Esophagus squamous epithelium (tissue), 5 donors: ENCODE results near the gene TRIM15. TPM values are rescaled to one million over a fixed set of nuclear protein-coding genes. Genes with fewer than 3 reads are reported as not detected.
"Not testable (repeated sequence)": the region's sequence is repeated elsewhere in the genome, so short reads cannot be mapped to it uniquely, and the experiment has no call there.

Experiments
- DNase-seq: peaks from one replicate; lab custom pipeline; 2025; lab: John Stamatoyannopoulos, UW
- H3K27ac ChIP-seq, 4 donors: fragments of 200-600 bp; sonication (generic); one replicate each; pipeline ENCODE4 v1.5.1; 2016 to 2019; ENCODE audit warnings: mild to moderate bottlenecking in 1 of 4
- H3K27me3 ChIP-seq, 4 donors: fragments of 200-600 bp; sonication (generic); 1 replicate in 3 of 4; 2 replicates in 1 of 4; pipeline versions ENCODE4 v1.5.1 to v1.6.0; 2017 to 2021; ENCODE audit warnings: antibody characterized with exemption in 1 of 4
- H3K36me3 ChIP-seq, 3 donors: fragments of 200-600 bp; sonication (generic); one replicate each; pipeline ENCODE4 v1.5.1; 2016 to 2019
- H3K4me1 ChIP-seq, 3 donors: fragments of 200-600 bp; sonication (generic); one replicate each; pipeline ENCODE4 v1.5.1; 2017 to 2019
- H3K4me3 ChIP-seq, 4 donors: fragments of 200-600 bp; sonication (generic); 1 replicate in 3 of 4; 2 replicates in 1 of 4; pipeline ENCODE4 v1.5.1; 2016 to 2019; ENCODE audit warnings: mild to moderate bottlenecking in 2 of 4, moderate library complexity in 1 of 4
- H3K9me3 ChIP-seq, 3 donors: fragments of 200-600 bp; sonication (generic); one replicate each; pipeline ENCODE4 v1.5.1; 2016 to 2019
- POLR2A ChIP-seq, 4 donors: fragments of 450-650 bp; IDR thresholded peaks; one replicate each; pipeline ENCODE4 v1.6.1; 2017; ENCODE audit warnings: antibody characterized with exemption in 4 of 4, mild to moderate bottlenecking in 4 of 4, moderate library complexity in 3 of 4
- WGBS, 2 donors: methylation state at CpG; one replicate each; pipeline ENCODE4 v1.1.5; 2018; 5-methylcytosine and 5-hydroxymethylcytosine counted together
- intact Hi-C: fragments of 100-400 bp; cut with DNase I; formaldehyde crosslinking; loops from one replicate; pipeline ENCODE4 v1.15.0; 2022
- total RNA-seq, 4 donors: library from RNA; depleted of rRNA; stranded (reverse); fragments of >200 nt; gene quantifications; one replicate each; pipeline ENCODE4 v1.1.0, GENCODE V29; 2016
- TF ChIP-seq, protein P1 (sequence below), 6 experiments: fragments of 450-650 bp in 4 of 6; fragments of 200-600 bp in 2 of 6; sonication (generic) in 2 of 6; IDR thresholded peaks; one replicate each; pipeline ENCODE4 v1.5.1; 2016 to 2019; ENCODE audit warnings: antibody characterized with exemption in 6 of 6, mild to moderate bottlenecking in 4 of 6, moderate library complexity in 4 of 6
- donor health status: DM: yes; HTN: yes; CAD: no.

Gene TRIM15
- total RNA-seq, 4 donors from 2014 or later: not detected

DNA sequence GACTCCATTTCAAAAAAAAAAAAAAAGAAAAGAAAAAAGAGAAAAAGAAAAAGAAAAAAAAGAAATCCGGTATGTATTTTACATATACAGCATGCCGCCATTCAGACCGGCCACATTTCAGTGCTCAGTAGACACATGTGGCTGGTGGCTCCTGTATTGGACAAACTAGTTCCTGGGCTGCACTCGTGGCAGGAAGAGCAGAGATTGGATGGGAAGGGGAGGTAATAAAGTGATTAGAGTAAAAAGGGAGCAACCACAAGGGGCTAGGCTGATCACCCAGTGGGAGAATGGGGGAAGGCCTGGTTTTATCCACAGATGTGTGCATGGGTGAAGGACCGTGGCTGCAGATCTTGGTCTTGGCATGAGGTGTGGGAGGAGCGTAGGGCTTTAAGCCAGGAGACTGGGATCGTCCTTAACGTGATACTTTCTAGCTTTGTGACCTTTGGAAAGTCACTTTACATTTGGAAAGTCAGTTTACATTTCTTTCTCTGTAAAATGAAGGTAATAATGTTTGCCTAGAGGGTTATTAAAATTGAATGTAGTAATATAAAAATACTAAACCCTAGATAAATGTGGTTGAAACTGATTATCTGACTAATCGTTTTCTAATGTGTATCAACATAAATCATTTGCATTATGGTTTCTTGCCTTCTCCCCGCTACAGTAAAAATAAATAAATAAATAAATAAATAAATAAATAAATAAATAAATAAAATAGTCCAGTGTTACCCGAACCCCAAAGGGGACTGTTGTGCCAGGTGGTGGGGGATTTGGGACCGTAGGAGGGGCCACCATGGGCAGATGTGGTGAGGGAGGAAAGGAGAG is 869 bp upstream of the TRIM15 start:
- TF ChIP-seq POLR2A (IDR thresholded peaks at IDR 0.05): no peak
- TF ChIP-seq, protein P1, sequence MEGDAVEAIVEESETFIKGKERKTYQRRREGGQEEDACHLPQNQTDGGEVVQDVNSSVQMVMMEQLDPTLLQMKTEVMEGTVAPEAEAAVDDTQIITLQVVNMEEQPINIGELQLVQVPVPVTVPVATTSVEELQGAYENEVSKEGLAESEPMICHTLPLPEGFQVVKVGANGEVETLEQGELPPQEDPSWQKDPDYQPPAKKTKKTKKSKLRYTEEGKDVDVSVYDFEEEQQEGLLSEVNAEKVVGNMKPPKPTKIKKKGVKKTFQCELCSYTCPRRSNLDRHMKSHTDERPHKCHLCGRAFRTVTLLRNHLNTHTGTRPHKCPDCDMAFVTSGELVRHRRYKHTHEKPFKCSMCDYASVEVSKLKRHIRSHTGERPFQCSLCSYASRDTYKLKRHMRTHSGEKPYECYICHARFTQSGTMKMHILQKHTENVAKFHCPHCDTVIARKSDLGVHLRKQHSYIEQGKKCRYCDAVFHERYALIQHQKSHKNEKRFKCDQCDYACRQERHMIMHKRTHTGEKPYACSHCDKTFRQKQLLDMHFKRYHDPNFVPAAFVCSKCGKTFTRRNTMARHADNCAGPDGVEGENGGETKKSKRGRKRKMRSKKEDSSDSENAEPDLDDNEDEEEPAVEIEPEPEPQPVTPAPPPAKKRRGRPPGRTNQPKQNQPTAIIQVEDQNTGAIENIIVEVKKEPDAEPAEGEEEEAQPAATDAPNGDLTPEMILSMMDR (IDR thresholded peaks at IDR 0.05): no peak
- 72% methylated on average over 11 to 12 of the region's 12 CpGs for WGBS, 2 donors
- intact Hi-C loops: no loop called here

DNA sequence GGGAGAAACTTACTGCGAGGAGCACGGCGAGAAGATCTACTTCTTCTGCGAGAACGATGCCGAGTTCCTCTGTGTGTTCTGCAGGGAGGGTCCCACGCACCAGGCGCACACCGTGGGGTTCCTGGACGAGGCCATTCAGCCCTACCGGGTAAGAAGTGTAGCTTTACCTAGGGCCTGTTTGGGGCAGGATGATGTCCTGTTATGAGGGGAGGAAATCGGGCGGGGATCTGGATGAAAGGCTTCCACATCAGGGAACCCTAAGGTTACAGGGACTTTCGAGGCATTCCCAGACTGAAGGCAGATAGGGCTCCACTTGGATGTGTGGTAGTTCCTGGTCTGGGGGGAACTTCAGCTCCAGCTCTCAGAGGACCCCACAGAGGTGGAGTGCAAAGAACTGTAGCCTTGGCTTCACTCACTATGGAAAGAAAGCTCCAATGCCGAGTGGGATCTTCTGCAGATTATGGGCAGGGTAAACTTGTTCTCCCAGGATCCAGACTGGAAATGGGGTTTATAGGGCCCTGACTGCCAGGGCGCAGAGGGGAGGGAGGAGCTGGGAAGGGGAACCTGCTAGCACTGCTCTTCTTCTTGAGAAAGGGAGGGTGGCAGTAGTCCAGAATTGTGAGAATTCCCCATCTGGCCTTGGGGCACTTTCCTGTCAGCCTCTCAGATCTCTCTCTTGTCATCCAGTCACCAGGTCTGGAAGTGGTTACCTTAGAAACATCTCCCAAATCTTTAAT is 740 bp downstream of the TRIM15 start:
- Histone ChIP-seq H3K27me3 (peaks cover 0 to 39% (median 0%) of the 10 kb centered on the region in 4 donors), H3K27ac (no peak overlapping the region), H3K4me1 (no peaks in the 10 kb centered on the region), H3K9me3 (no peaks in the 10 kb centered on the region), H3K4me3 (no peak overlapping the region), H3K36me3 (no peaks in the 10 kb centered on the region)
- no peak for DNase-seq
- intact Hi-C loops: no loop called here
- no peak for TF ChIP-seq POLR2A (IDR thresholded peaks at IDR 0.05)
- TF ChIP-seq, protein P1 (IDR thresholded peaks at IDR 0.05): no peak
- WGBS, 2 donors: 87 to 94% methylated on average over 13 to 15 of the region's 16 CpGs

More for the DNA sequence above, 869 bp upstream of the TRIM15 start:
- DNase-seq: no peak
- peaks cover 0 to 38% (median 0%) of the 10 kb centered on the region in 4 donors for H3K27me3 ChIP-seq
- H3K4me1 ChIP-seq: no peaks in the 10 kb centered on the region
- H3K4me3 ChIP-seq: no peak overlapping the region
- no peaks in the 10 kb centered on the region for H3K9me3 ChIP-seq
- H3K36me3 ChIP-seq: no peaks in the 10 kb centered on the region
- H3K27ac ChIP-seq: no peak overlapping the region

DNA sequence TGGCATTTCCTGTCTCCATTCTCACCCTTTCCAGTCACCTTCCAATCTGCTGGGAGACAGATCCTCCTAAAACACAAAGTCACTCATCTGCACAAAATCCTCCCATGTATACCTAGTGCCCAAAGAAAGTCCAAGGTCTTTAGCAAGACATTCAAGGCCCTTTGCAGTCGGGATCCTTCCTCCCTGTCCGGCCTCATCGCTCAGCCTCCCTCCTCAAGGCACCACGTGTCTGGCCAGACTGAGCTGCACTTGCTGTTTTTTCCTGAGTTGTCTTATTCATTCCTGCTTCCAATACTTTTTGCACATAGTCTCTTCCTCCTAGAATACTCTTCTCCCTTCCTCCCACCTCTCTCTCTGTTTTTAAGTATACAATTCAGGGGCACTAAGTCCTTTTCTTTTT is 1.4 kb downstream of the TRIM15 start:
- no peak for TF ChIP-seq POLR2A (IDR thresholded peaks at IDR 0.05)
- TF ChIP-seq, protein P1 (IDR thresholded peaks at IDR 0.05): no peak
- H3K27ac ChIP-seq: no peak overlapping the region
- H3K36me3 ChIP-seq: no peaks in the 10 kb centered on the region
- intact Hi-C loops: no loop called here
- no peak overlapping the region for H3K4me3 ChIP-seq
- H3K9me3 ChIP-seq: no peaks in the 10 kb centered on the region
- no peaks in the 10 kb centered on the region for H3K4me1 ChIP-seq
- WGBS, 2 donors: 83% methylated on average over 4 of the region's 4 CpGs
- peaks cover 0 to 41% (median 0%) of the 10 kb centered on the region in 4 donors for H3K27me3 ChIP-seq
- no peak for DNase-seq

DNA sequence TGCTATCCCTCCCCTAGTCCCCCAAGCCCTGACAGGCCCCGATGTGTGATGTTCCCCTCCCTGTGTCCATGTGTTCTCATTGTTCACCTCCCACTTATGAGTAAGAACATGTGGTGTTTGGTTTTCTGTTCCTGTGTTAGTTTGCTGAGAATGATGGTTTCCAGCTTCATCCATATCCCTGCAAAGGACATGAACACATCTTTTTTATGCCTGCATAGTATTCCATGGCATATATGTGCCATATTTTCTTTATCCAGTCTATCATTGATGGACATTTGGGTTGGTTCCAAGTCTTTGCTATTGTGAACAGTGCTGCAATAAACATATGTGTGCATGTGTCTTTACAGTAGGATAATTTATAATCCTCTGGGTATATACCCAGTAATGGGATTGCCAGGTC is 1.9 kb downstream of the TRIM15 start:
- DNase-seq, H3K4me3 ChIP-seq, H3K4me1 ChIP-seq, H3K36me3 ChIP-seq, H3K9me3 ChIP-seq, H3K27ac ChIP-seq, intact Hi-C loops: not testable (repeated sequence)
- WGBS, 2 donors: 75 to 100% methylated on average over 1 of the region's 1 CpG
- H3K27me3 ChIP-seq: peaks cover 0 to 45% (median 0%) of the 10 kb centered on the region in 4 donors

DNA sequence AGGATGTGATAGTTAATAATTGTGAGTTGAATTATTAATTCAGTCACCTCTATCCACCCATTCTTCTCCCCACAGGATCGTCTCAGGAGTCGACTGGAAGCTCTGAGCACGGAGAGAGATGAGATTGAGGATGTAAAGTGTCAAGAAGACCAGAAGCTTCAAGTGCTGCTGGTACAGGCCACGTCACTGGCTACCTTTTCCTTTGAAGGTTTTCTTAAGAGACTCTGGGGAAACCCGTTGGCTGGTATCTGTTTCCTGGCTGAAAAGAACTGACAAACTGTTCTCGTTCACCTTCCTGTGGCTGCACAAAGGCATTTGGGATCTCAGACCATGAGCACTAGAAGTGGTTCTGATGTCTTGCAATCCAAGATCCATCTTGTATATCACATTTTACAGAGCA is 3.8 kb downstream of the TRIM15 start:
- Histone ChIP-seq H3K36me3 (no peaks in the 10 kb centered on the region), H3K9me3 (no peaks in the 10 kb centered on the region), H3K4me3 (no peak overlapping the region), H3K4me1 (peaks cover 5 to 7% (median 6%) of the 10 kb centered on the region in 3 donors), H3K27me3 (peaks cover 0 to 64% (median 11%) of the 10 kb centered on the region in 4 donors), H3K27ac (no peak overlapping the region)
- TF ChIP-seq POLR2A (IDR thresholded peaks at IDR 0.05): no peak
- TF ChIP-seq, protein P1 (IDR thresholded peaks at IDR 0.05): no peak
- intact Hi-C loops: no loop called here
- DNase-seq: no peak
- 59 to 73% methylated on average over 6 of the region's 6 CpGs for WGBS, 2 donors
